Hair follicle dermal papilla cell (primary cell): ENCODE results near the gene DSTYK. TPM values are rescaled to one million over a fixed set of nuclear protein-coding genes. Genes with fewer than 3 reads are reported as not detected.

Experiments
- total RNA-seq: library from RNA; depleted of rRNA; stranded (reverse); fragments of >200 nt; gene quantifications from 2 replicates; pipeline ENCODE4 v1.2.3, GENCODE V29; 2012

Gene DSTYK, protein sequence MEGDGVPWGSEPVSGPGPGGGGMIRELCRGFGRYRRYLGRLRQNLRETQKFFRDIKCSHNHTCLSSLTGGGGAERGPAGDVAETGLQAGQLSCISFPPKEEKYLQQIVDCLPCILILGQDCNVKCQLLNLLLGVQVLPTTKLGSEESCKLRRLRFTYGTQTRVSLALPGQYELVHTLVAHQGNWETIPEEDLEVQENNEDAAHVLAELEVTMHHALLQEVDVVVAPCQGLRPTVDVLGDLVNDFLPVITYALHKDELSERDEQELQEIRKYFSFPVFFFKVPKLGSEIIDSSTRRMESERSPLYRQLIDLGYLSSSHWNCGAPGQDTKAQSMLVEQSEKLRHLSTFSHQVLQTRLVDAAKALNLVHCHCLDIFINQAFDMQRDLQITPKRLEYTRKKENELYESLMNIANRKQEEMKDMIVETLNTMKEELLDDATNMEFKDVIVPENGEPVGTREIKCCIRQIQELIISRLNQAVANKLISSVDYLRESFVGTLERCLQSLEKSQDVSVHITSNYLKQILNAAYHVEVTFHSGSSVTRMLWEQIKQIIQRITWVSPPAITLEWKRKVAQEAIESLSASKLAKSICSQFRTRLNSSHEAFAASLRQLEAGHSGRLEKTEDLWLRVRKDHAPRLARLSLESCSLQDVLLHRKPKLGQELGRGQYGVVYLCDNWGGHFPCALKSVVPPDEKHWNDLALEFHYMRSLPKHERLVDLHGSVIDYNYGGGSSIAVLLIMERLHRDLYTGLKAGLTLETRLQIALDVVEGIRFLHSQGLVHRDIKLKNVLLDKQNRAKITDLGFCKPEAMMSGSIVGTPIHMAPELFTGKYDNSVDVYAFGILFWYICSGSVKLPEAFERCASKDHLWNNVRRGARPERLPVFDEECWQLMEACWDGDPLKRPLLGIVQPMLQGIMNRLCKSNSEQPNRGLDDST
- total RNA-seq, result 18.8 and 20.3 TPM in 2 replicates

DNA sequence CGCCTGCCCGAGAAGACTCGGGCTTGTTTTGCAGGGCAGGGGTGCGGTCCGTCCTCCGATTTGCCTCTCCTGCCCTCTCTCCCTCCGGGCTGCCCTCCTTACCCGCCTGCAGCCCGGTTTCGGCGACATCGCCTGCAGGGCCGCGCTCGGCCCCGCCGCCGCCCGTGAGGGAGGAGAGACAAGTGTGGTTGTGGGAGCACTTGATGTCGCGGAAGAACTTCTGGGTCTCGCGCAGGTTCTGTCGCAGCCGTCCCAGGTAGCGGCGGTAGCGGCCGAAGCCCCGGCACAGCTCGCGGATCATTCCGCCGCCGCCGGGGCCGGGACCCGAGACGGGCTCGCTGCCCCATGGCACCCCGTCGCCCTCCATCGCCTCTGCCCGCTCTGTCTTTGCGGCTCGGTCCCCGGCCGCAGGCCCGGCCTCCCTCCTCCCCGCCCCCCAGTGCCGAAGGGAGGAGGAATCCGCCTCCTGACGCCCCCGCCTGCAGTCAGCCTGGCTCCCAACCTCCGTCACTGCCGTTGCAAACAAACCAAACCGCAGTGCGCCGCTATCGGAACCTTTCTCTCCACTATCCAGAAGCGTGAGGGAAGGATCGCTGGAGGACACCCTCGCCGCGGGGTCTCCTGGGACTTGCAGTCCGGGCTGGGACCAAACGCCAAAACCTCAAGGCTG is at the start of gene DSTYK:
Gene DSTYK, minus strand, starts transcription at position 534 of the 670 bp plus-strand sequence. Its CDS starts 167 bp downstream, at position 367.

DNA sequence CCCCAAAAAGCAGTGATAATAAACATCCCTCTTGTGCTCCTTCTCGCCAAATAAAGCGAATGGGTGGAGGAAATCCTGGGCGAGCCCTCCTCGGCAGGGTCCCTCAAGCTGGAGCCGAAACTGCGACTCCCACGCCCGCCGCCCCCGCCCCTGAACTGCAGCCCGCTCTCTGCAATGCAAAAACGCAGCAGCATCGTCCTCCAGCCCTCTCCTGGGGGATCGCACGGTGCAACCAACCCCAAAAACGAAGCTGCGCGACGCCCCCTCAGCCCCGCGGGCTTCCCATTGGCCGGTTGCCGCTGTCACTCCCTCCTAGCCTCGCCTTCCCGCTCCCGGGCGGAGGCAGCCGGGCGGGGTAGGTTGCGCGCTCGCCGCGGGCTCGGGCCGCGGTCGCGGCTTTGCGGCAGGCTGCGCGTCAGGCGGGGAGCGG is 16.1 kb upstream of the DSTYK start, which contains the start of gene TMCC2:
Gene TMCC2, plus strand, starts transcription at position 363 of the 430 bp plus-strand sequence. CDS start 619 bp downstream, outside the sequence.

DNA sequence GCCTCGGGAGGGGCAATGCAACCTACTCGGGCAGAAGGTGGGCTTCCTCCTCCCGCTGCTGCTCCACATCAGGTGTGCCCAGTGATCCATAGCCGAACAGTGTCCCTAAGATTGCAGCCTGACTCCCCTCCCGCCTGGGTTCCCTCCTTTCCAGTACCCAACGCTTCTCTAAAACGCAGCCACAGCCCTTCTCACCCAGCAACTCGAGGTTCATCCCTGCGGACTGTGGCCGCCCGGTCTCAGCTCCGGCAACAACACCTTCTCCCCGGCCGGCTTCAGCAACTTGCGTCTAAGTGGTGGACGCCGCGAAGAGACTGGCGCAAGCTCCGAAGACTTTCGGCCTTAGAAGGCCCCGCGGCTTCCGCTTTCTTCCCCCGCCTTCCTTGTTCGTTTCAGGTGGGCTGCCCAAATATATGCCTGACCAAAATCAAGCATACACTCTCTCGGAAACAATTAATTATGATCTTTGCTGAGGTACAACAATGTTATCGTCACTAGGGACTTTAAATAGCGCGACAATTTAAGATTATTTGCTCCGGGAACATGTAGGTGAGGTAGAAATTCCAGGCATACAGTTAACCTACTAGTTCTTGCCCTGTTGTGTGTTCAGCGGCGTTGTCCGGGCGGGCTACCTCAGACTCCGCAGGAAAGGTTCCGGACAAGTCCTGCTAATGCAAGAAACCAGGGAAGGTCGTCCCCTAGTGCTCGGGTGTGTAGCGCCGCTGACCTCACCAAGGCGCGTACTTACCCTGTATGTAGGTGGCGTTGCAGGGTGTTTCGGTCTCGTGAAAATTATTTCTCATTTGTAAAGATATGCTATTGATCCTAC is 89.6 kb downstream of the DSTYK start, which contains the start of gene RBBP5:
Gene RBBP5, minus strand, starts transcription at position 319 of the 829 bp plus-strand sequence. Its CDS starts 105 bp downstream, at position 214.

Other genes starting within 250 kb of the DSTYK start
- not detected in 2 replicates for gene CNTN2, start 168.5 kb downstream of the DSTYK start, total RNA-seq
- gene TMEM81, start 127.2 kb downstream of the DSTYK start, total RNA-seq, result 0.73 and 1.6 TPM in 2 replicates
- 19.6 and 19.8 TPM in 2 replicates for gene RBBP5, start 89.7 kb downstream of the DSTYK start, total RNA-seq
- gene TMCC2, start 16.2 kb upstream of the DSTYK start, total RNA-seq, result 3.5 and 3.7 TPM in 2 replicates
- 10.0 and 13.8 TPM in 2 replicates for gene NUAK2, start 110.0 kb upstream of the DSTYK start, total RNA-seq
- gene KLHDC8A, start 145.2 kb upstream of the DSTYK start, total RNA-seq, result not detected in 2 replicates
- gene LEMD1, start 210.4 kb upstream of the DSTYK start, total RNA-seq, result not detected in 2 replicates
- gene BLACAT1, start 244.3 kb upstream of the DSTYK start, total RNA-seq, result 0.12 TPM in 1 of 2 replicates, not detected in the other